DOHH2 (cell line): Measurements from ENCODE around the gene GRID2.

Source experiments
- EZH2phosphoT487 ChIP-seq: fragments of 200-600 bp; sonication (generic); IDR thresholded peaks from 2 replicates; pipeline ENCODE4 v1.6.1; 2017; ENCODE audit warnings: borderline replicate concordance, mild to moderate bottlenecking, antibody characterized with exemption, low read length, moderate library complexity, mixed read lengths
- TF ChIP-seq, protein P1 (sequence below): fragments of 200-600 bp; sonication (generic); IDR thresholded peaks from one replicate; pipeline ENCODE4 v1.5.1; 2014; ENCODE audit warnings: antibody characterized with exemption, mild to moderate bottlenecking, low read depth, low read length; ENCODE audit not compliant: poor library complexity, severe bottlenecking

DNA sequence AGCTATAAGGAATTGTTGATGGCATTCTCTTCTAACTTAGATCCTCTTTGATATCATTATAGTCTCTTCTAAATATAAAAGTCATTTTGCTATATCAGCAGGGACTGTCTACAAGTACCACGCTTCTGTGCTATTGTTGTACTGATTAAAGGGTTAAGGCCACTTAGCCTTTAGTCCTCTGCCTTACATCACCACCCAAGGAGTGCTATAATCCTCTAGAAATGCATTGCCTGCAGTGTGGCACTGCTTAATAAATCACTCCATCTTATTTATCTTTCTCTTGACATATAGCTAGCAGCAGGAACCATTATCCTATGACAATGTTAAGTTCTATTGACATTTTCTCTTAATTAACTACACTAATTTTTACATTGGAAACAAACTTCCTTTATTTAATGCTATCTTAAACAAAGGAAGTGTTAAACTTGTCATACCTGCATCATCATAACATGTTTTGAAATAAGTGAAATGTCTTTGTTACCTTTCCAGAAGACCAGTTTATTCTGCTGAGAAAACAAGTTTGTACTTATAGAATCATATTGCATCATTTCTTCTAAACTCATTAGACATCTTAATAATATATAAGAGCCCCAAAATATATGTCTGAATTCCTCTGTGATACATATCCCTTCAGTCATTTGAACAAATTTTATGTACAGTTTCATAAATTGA is 1163.9 kb downstream of the GRID2 start:
- TF ChIP-seq, protein P1, sequence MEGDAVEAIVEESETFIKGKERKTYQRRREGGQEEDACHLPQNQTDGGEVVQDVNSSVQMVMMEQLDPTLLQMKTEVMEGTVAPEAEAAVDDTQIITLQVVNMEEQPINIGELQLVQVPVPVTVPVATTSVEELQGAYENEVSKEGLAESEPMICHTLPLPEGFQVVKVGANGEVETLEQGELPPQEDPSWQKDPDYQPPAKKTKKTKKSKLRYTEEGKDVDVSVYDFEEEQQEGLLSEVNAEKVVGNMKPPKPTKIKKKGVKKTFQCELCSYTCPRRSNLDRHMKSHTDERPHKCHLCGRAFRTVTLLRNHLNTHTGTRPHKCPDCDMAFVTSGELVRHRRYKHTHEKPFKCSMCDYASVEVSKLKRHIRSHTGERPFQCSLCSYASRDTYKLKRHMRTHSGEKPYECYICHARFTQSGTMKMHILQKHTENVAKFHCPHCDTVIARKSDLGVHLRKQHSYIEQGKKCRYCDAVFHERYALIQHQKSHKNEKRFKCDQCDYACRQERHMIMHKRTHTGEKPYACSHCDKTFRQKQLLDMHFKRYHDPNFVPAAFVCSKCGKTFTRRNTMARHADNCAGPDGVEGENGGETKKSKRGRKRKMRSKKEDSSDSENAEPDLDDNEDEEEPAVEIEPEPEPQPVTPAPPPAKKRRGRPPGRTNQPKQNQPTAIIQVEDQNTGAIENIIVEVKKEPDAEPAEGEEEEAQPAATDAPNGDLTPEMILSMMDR, result no peak
- no peak for TF ChIP-seq EZH2phosphoT487
